HuH-7.5 (cell line): ENCODE data around the gene ZRANB1.
"Not testable (repeated sequence)": the region's sequence is repeated elsewhere in the genome, so short reads cannot be mapped to it uniquely, and the experiment has no call there.

Experiments
- DNase-seq: peaks from one replicate; pipeline ENCODE4 v3.0.0; 2011; ENCODE audit warnings: low spot score

The ZRANB1 gene

GRCh38 chr10:124941823-124942222, at the start of gene ZRANB1:
ZRANB1 (plus strand) TSS chr10:124942123; CDS start chr10:124942494, 371 bp downstream.
- no peak for DNase-seq

- no peak for DNase-seq
These were observed 49.0 kb upstream of the ZRANB1 start for GRCh38 chr10:124892905-124893304.

GRCh38 chr10:124894569-124895215, 47.2 kb upstream of the ZRANB1 start:
- DNase-seq = no peak

- DNase-seq = no peak
These were observed 45.2 kb upstream of the ZRANB1 start for GRCh38 chr10:124896751-124897150.

- DNase-seq = no peak
These were observed 43.5 kb upstream of the ZRANB1 start for GRCh38 chr10:124898471-124898870.

GRCh38 chr10:124899151-124899550, 42.8 kb upstream of the ZRANB1 start:
- DNase-seq = no peak

GRCh38 chr10:124902462-124902861, 39.5 kb upstream of the ZRANB1 start:
- DNase-seq = no peak

- no peak for DNase-seq
These were observed 38.8 kb upstream of the ZRANB1 start for GRCh38 chr10:124903111-124903510.

GRCh38 chr10:124904796-124905195, 37.1 kb upstream of the ZRANB1 start:
- DNase-seq = no peak

- no peak for DNase-seq
These were observed 35.3 kb upstream of the ZRANB1 start for GRCh38 chr10:124906551-124907001.

GRCh38 chr10:124909563-124909962, 32.4 kb upstream of the ZRANB1 start:
- DNase-seq = no peak

GRCh38 chr10:124911124-124912067, 30.5 kb upstream of the ZRANB1 start:
- no peak for DNase-seq

GRCh38 chr10:124912101-124912886, 29.6 kb upstream of the ZRANB1 start:
- no peak for DNase-seq

- DNase-seq = no peak
These were observed 28.8 kb upstream of the ZRANB1 start for GRCh38 chr10:124913167-124913566.

GRCh38 chr10:124914398-124914797, 27.5 kb upstream of the ZRANB1 start:
- not testable (repeated sequence) for DNase-seq

GRCh38 chr10:124916098-124916584, 25.8 kb upstream of the ZRANB1 start:
- DNase-seq = no peak

GRCh38 chr10:124916585-124917427, 25.1 kb upstream of the ZRANB1 start:
- peak; percentile 98 for DNase-seq

GRCh38 chr10:124917428-124918190, 24.3 kb upstream of the ZRANB1 start:
- DNase-seq = peak; percentile 35

GRCh38 chr10:124918191-124918830, 23.6 kb upstream of the ZRANB1 start:
- DNase-seq = no peak

- DNase-seq = no peak
These were observed 23.0 kb upstream of the ZRANB1 start for GRCh38 chr10:124918906-124919305.
